ENCODE results near the gene PLXNB2.

The PLXNB2 gene

DNA sequence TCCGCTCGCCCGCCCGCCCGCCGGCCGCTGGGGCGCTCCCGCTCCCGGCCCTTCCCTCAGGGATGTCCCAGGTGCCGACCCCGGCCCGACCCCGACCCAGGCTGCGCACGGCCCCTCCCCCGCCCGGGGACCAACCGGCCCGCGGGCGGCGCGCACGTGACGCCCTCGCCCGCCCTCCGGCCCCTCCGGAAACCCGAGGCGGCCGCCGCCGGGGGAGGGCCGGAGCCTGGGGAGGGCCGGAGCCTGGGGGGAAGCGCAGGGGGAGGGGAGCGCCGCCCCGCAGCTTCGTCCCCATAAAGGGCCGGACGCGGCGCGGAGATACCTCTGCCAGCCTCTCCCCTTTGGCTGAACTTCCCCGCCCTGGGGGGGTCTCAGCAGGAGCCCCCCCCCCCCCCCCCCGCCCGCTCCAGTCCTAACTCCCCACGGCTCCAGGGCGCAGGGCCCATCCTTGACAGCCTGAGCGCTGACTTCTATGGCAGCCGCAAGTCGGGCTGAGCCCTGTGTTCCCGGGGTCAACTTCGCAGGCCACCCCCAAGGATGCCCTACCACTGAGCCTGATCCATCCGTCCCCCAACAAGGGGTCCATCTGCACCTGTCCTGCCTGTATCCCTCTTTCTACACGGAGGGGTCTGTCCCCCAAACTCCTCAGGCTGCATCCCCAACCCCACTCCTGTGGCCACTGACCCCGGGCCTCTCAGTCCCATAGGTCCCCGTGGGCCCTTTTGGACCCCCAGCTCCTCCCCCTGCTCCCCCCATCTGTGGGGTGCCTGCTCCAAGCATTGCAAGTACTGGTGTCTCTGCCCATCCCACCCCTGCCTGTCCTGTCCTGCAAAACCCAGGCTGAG, 45.6 kb downstream of the PLXNB2 start, which contains the start of gene MAPK12:
Gene MAPK12 (minus strand): TSS at position 69 of the 845 bp plus-strand sequence. CDS start 174 bp downstream, outside the sequence.
- DNase-seq, result peak; percentile 30 to 50

- DNase-seq, result peak; percentile 15 to 26
Measured at GRCh38 chr22:50260801-50261614, 46.4 kb downstream of the PLXNB2 start.

DNA sequence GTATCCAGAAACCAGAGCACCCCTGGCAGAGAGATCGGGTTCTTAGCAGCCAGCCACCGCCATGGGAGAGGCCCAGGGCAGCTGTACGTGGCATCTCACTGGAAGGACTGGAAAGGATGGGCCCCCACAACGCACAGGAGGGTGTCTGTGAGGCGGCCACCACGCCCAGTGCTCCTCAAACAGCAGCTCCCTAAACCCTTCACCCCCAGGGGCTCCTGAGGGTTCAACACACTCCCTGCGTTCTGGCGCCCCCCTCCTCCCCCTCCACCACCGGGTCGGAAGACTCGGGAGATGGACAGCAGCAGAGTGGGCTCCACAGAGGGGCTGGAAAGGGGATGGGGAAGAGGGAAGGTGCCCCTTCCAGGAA, 47.0 kb downstream of the PLXNB2 start:
- no peak for DNase-seq

DNA sequence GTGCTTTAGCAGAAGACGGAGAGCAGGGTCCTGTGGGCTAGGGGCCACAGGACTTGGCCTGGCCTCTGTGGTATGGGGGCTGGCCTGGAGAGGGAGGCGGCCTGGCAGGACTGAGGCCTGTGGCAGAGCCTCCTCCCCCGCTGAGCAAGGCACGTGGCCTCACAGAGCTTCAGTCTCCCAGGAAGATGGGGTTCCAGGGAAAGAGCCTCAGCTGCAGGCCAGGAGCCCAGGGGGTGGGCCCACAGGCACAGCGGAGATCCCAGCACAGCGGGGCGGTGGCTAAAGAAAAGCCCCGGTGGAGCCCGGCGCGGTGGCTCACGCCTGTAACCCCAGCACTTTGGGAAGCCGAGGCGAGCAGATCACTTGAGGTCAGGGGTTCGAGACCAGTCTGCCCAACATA, 48.1 kb downstream of the PLXNB2 start:
- no peak for DNase-seq

DNA sequence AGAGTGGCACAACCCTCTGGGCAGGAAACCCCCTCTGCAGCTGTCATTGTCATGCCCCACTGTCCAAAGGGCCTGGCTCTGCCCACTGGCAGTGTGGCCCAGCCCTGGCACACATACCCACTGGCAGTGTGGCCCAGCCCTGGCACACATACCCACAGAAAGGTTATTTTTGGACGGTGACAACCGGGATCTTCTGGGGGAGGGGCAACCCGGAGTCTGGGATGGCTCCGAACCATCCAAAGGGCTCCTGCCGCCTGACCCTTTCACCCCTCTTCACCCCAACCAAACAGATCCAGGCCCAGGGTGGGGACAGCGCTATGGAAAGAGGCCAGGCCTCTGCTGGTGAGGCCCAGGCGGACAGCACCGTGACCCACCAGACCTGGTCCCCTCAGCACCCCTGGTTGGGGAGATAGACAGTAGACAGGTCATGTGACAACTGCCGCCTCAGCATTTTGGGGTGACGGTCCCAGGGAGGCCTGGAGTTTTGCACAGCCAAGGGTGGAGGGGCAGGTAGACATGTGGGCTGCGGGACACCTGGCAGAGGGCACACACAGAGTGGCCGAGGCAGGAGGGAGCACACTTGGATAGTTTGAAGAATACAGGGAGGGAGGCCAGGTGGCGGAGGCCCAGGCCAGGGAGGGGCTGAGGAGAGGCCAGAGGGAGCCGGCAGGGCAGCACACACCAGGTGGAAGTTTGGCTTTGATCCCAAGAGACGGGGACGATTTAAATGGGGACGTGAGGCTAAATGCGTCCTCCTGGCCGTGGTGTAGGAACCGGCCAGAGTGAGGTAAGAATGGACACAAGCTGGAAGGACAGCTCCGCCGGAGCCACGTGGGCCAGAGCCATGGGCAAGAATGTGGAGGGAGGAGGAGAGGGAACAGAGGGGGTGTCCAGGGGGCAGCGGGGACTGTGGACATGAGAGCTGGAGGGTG, 48.8 kb downstream of the PLXNB2 start:
- DNase-seq, result no peak

GRCh38 chr22:50257451-50258360, 49.7 kb downstream of the PLXNB2 start:
- DNase-seq, result no peak

DNA sequence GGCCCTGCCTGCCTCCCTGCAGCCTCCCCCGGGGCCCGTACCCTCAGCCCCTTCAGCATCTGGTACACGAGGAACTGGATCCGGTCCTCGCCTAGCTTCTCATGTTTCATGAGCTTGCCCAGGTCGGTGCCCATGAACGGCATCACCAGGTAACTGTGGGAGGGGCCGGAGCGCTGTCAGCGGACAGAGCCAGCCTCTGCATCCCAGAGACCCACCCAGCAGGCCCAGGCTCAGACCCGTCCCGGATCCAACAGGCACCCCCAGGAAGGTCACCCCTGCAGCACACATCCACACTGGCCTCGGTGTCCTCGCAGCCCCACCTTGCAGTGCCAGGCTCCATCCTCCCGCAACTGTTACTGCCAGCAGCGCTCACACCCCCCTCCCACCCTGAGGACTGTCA, 50.4 kb downstream of the PLXNB2 start:
- no peak for DNase-seq

- DNase-seq, result no peak
Measured at GRCh38 chr22:50256258-50256862, 51.1 kb downstream of the PLXNB2 start.

GRCh38 chr22:50255607-50256006, 51.8 kb downstream of the PLXNB2 start:
- no peak for DNase-seq

DNA sequence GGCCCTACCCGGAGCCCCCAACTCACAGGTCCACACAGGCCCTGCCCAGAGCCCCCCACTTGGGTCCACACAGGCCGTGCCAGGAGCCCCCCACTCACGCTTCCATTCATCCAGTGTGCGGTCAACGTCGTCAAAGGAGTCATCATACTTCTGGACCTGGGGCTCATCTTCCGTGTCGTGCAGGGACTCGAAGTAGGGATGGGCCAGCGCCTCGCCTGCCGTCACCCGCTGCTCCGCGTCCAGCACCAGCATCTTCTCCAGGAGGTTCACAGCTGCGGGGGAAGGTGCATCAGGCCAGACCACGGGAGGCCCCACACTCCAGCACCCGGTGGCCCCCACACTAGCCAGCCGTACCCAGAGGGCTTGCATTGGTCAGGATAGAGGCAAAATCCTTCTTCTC, 52.3 kb downstream of the PLXNB2 start:
- no peak for DNase-seq

DNA sequence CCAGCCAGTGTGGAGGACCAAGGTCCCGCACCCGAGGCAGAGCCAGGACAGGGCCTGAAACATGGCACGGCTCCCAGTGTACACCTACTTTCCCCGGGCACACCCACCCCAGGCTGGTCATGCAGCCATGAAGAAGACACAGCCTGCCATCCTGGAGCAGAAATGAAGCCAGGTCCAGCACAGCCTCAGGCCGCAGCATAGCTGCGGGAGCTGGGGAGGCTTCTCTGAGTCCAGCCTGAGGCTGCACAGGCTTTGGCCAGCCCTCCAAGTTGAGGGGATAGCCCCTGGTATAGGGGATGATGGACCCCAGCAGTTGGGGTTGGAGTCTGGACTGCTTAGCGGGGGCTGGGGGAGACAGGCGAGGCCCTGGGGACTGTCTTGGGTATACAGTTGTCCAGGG, 53.5 kb downstream of the PLXNB2 start:
- no peak for DNase-seq

GRCh38 chr22:50253046-50253915, 54.2 kb downstream of the PLXNB2 start:
- DNase-seq, result no peak

DNA sequence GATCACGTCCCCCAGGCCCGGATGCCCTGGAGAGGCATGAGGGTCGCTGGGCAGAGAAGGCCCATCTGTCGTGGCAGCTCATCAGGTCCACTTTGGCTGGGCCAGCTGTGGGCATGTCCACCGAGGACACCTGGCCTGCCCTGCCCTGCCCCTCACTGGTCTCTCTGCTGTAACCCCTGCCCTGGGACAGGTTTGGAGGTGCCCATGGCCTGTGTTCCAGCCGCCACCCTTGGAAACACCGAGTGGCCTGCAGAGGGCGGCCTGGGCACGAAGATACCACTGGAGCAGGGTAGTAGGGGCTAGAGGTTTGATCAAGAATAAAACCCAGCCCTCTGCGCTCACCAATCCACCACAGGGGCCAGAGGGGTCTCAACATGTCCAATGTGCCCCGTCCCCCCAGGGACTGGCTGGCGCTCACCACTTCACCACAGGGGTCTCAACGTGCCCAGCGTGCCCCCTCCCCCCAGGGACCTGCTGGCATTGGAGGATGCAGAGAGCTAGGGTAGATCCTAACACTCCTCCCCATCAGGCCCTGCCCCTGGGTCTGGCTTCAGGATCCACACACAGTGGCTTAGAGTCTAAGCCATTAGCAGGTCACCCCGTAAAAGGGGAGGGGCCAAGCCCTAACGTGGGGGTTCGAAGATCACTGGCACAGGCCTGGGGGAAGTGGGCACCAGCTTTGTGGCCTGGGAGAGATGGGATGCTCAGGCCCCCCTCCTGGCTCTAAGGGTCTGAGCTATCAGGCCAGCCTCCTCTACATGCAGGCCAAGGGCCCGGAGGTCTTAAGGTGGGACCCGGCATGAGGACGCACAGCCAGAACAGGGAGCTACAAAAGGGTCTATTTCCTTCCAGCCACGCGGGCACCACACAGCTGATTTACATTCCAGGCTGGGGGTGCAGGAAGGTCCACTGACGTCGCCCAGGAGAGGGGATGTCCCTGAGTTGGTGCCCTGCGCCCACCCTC, 55.1 kb downstream of the PLXNB2 start:
- peak in 1 of 2 experiments; percentile 31 for DNase-seq

GRCh38 chr22:50251477-50252081, 55.9 kb downstream of the PLXNB2 start:
- DNase-seq, result no peak

- DNase-seq, result peak; percentile 51 to 71
Measured at GRCh38 chr22:50250555-50251476, 56.6 kb downstream of the PLXNB2 start, which contains the start of gene HDAC10. Gene HDAC10 (minus strand): TSS chr22:50251265. CDS start chr22:50251032, 233 bp downstream.

DNA sequence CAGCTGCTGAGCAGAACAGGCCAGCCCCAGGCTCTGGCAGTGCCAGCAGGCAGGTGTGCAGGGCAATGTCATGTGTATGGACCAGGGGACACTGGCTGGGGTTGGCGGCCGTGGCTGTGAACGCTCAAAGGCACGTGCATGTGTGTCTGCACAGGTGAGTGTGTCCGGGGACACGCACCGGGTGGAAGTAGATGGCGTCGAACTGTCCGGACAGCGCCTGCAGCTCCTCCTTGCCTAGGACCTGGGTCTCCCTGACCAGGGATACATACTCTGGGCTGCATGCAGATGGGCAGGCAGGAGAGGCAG, 57.2 kb downstream of the PLXNB2 start:
- DNase-seq, result no peak

Data from NCI-H2081 (cell line).